ENCODE results near the gene SUV39H2. TPM values are rescaled to one million over a fixed set of nuclear protein-coding genes. Genes with fewer than 3 reads are reported as not detected.

Gene SUV39H2
- total and polyA plus RNA-seq, 2 experiments from 2014 or later, result 8.0 to 15.5 TPM

- Histone ChIP-seq H3K9me3 (ENCODE audit: low read depth) (no peaks in the 10 kb centered on the region), H3K4me1 (ENCODE audit: insufficient read depth) (no peaks in the 10 kb centered on the region), H3K4me3 (no peak overlapping the region), H3K79me2 (no peaks in the 10 kb centered on the region), H3K4me2 (no peak overlapping the region), H3K36me3 (replicated peaks; ENCODE audit: insufficient read depth, low read depth) (no peaks in the 10 kb centered on the region), H2AFZ (no peak overlapping the region), H3K9me2 (replicated peaks; ENCODE audit: insufficient read depth) (no peaks in the 10 kb centered on the region), H3K27me3 (no peaks in the 10 kb centered on the region), H3K27ac (no peak overlapping the region), H4K20me1 (ENCODE audit: insufficient read depth, poor library complexity, severe bottlenecking) (no peaks in the 10 kb centered on the region)
- TF ChIP-seq EZH2 (IDR thresholded peaks at IDR 0.05; ENCODE audit: borderline replicate concordance) (no peak), CTCF (IDR thresholded peaks at IDR 0.05; ENCODE audit: poor library complexity) (no peak), EZH2phosphoT487 (IDR thresholded peaks at IDR 0.05; ENCODE audit: low read depth, severe bottlenecking, unreplicated experiment) (no peak)
- no peak for DNase-seq (ENCODE audit: low spot score)
- 82% methylated on average over 2 of the region's 2 CpGs for WGBS (ENCODE audit: low lambda C conversion rate, missing lambda C conversion rate)
Measured at GRCh38 chr10:14909101-14909500, 30.4 kb downstream of the SUV39H2 start.

DNA sequence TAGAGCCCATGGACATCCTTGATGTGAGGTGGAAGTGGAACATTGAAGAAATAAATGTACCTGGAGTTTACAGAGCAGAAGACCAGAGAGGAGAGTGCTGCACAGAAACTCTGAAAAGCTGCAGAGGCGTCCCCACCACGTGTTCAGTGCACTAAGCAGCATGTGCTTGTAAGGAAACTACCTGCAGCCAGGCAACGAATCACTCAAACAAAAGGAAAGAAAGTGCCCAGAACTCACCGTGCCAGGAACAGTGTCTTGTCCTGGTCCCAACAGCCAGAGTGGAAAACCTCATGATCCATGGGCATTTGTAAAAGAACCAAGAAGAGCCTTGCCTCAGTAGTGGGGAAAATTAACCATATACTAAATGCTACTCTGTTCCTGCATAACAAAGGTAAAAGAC lies 32.3 kb downstream of the SUV39H2 start:
- H3K36me3 ChIP-seq (replicated peaks; ENCODE audit: insufficient read depth, low read depth), result no peaks in the 10 kb centered on the region
- H2AFZ ChIP-seq, result no peak overlapping the region
- no peaks in the 10 kb centered on the region for H3K9me2 ChIP-seq (replicated peaks; ENCODE audit: insufficient read depth)
- H3K4me2 ChIP-seq, result no peak overlapping the region
- no peaks in the 10 kb centered on the region for H3K27me3 ChIP-seq
- no peaks in the 10 kb centered on the region for H3K4me1 ChIP-seq (ENCODE audit: insufficient read depth)
- DNase-seq (ENCODE audit: low spot score), result no peak
- 95% methylated on average over 4 of the region's 4 CpGs for WGBS (ENCODE audit: low lambda C conversion rate, missing lambda C conversion rate)
- H3K4me3 ChIP-seq, result no peak overlapping the region
- TF ChIP-seq EZH2 (IDR thresholded peaks at IDR 0.05; ENCODE audit: borderline replicate concordance), result no peak
- no peak for TF ChIP-seq EZH2phosphoT487 (IDR thresholded peaks at IDR 0.05; ENCODE audit: low read depth, severe bottlenecking, unreplicated experiment)
- TF ChIP-seq CTCF (IDR thresholded peaks at IDR 0.05; ENCODE audit: poor library complexity), result no peak
- H4K20me1 ChIP-seq (ENCODE audit: insufficient read depth, poor library complexity, severe bottlenecking), result no peaks in the 10 kb centered on the region
- no peak overlapping the region for H3K27ac ChIP-seq
- no peaks in the 10 kb centered on the region for H3K9me3 ChIP-seq (ENCODE audit: low read depth)
- H3K79me2 ChIP-seq, result no peaks in the 10 kb centered on the region

DNA sequence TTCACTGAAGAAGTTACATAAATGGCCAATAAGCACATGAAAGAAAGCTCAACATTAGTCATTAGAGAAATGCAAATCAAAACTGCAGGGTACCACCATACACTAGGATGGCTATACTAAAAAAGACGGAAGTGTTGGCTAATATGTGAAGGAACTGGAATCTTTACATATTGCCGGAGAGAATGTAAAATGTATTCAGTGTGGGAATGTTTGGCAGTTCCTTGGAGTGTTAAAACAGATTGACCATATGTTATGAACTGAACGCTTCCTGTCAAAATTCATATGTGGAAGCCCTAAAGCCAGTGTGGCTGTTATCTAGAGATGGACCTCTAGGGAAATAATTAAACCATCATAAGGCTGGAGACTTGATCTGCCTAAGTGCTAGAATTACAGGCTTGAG lies 33.1 kb downstream of the SUV39H2 start:
- no peak overlapping the region for H3K27ac ChIP-seq
- H3K4me1 ChIP-seq (ENCODE audit: insufficient read depth), result no peaks in the 10 kb centered on the region
- no peak overlapping the region for H3K4me3 ChIP-seq
- 96% methylated on average over 3 of the region's 3 CpGs for WGBS (ENCODE audit: low lambda C conversion rate, missing lambda C conversion rate)
- TF ChIP-seq EZH2phosphoT487 (IDR thresholded peaks at IDR 0.05; ENCODE audit: low read depth, severe bottlenecking, unreplicated experiment), result no peak
- no peak for TF ChIP-seq EZH2 (IDR thresholded peaks at IDR 0.05; ENCODE audit: borderline replicate concordance)
- no peak for TF ChIP-seq CTCF (IDR thresholded peaks at IDR 0.05; ENCODE audit: poor library complexity)
- no peak overlapping the region for H3K4me2 ChIP-seq
- no peaks in the 10 kb centered on the region for H3K9me3 ChIP-seq (ENCODE audit: low read depth)
- H3K36me3 ChIP-seq (replicated peaks; ENCODE audit: insufficient read depth, low read depth), result no peaks in the 10 kb centered on the region
- H3K27me3 ChIP-seq, result no peaks in the 10 kb centered on the region
- DNase-seq (ENCODE audit: low spot score), result no peak
- H3K9me2 ChIP-seq (replicated peaks; ENCODE audit: insufficient read depth), result no peaks in the 10 kb centered on the region
- H4K20me1 ChIP-seq (ENCODE audit: insufficient read depth, poor library complexity, severe bottlenecking), result no peaks in the 10 kb centered on the region
- no peak overlapping the region for H2AFZ ChIP-seq
- H3K79me2 ChIP-seq, result no peaks in the 10 kb centered on the region

DNA sequence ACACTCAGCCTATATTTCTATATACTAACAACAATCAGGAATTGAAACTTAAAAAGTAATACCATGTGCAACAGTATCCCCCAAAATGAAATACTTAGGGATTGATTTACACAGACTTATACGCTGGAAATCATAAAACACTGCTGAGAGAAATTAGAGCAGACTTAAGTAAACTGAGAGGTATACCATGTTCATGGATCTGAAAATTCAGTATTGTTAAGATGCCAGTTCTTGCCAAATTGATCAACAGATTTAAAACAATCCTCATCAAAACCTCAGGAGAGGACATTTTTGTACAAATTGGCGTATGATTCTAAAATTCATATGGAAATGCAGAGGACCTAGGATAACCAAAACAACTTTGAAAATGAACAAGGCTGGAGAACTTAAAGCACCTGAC lies 37.9 kb downstream of the SUV39H2 start:
- no peaks in the 10 kb centered on the region for H3K4me1 ChIP-seq (ENCODE audit: insufficient read depth)
- DNase-seq (ENCODE audit: low spot score), result no peak
- no peaks in the 10 kb centered on the region for H3K9me3 ChIP-seq (ENCODE audit: low read depth)
- no peaks in the 10 kb centered on the region for H4K20me1 ChIP-seq (ENCODE audit: insufficient read depth, poor library complexity, severe bottlenecking)
- no peaks in the 10 kb centered on the region for H3K36me3 ChIP-seq (replicated peaks; ENCODE audit: insufficient read depth, low read depth)
- no peak overlapping the region for H3K4me3 ChIP-seq
- no peak overlapping the region for H3K4me2 ChIP-seq
- no peak overlapping the region for H2AFZ ChIP-seq
- no peak overlapping the region for H3K27ac ChIP-seq
- no peaks in the 10 kb centered on the region for H3K27me3 ChIP-seq
- no peaks in the 10 kb centered on the region for H3K79me2 ChIP-seq
- 98% methylated on average over 2 of the region's 2 CpGs for WGBS (ENCODE audit: low lambda C conversion rate, missing lambda C conversion rate)
- TF ChIP-seq EZH2 (IDR thresholded peaks at IDR 0.05; ENCODE audit: borderline replicate concordance), result no peak
- TF ChIP-seq CTCF (IDR thresholded peaks at IDR 0.05; ENCODE audit: poor library complexity), result no peak
- TF ChIP-seq EZH2phosphoT487 (IDR thresholded peaks at IDR 0.05; ENCODE audit: low read depth, severe bottlenecking, unreplicated experiment), result no peak
- no peaks in the 10 kb centered on the region for H3K9me2 ChIP-seq (replicated peaks; ENCODE audit: insufficient read depth)

Measured in hepatocyte (in vitro differentiated cells).